A673 (cell line): ENCODE measurements around the gene MYLK. TPM values are rescaled to one million over a fixed set of nuclear protein-coding genes. Genes with fewer than 3 reads are reported as not detected.

Experiments
- BruUV-seq: library from RNA; stranded (reverse); fragments of 400-500 nt; replicated peaks from 2 replicates; lab custom pipeline; 2021; lab: Mats Ljungman, UMichigan
- CTCF ChIA-PET: fragments of 300-600 bp; sonication (Branson Sonifier 250); formaldehyde crosslinking; loops from one replicate; lab custom pipeline; 2022; ENCODE audit warnings: antibody characterized with exemption; lab: Charles Lee
- POLR2A ChIA-PET: fragments of 300-600 bp; sonication (Branson Sonifier 250); formaldehyde crosslinking; loops from one replicate; lab custom pipeline; 2022; ENCODE audit warnings: antibody characterized with exemption; ENCODE audit not compliant: low non-redundant PET; lab: Charles Lee
- DNase-seq: peaks from one replicate; pipeline ENCODE4 v3.0.0-alpha.2; 2015; ENCODE audit warnings: low spot score
- H3K27ac ChIP-seq: fragments of 200-600 bp; sonication (generic); 2 replicates; pipeline ENCODE4 v1.5.1; 2016; ENCODE audit warnings: mixed run types, low read depth, mild to moderate bottlenecking, mixed read lengths, antibody characterized with exemption, low read length; ENCODE audit not compliant: poor library complexity, severe bottlenecking
- H3K27me3 ChIP-seq: fragments of 200-600 bp; sonication (generic); replicated peaks from 2 replicates; pipeline ENCODE4 v1.6.1; 2017; ENCODE audit warnings: mixed run types, low read depth, mild to moderate bottlenecking, mixed read lengths, antibody characterized with exemption, low read length; ENCODE audit not compliant: insufficient read depth, poor library complexity
- H3K36me3 ChIP-seq: fragments of 200-600 bp; sonication (generic); 2 replicates; pipeline ENCODE4 v1.6.1; 2016; ENCODE audit warnings: mixed run types, mild to moderate bottlenecking, mixed read lengths, antibody characterized with exemption, low read length; ENCODE audit not compliant: insufficient read depth, poor library complexity, severe bottlenecking
- H3K4me1 ChIP-seq: fragments of 200-600 bp; sonication (generic); 2 replicates; pipeline ENCODE4 v1.6.1; 2017; ENCODE audit warnings: mixed run types, mild to moderate bottlenecking, mixed read lengths, antibody characterized with exemption, low read length; ENCODE audit not compliant: insufficient read depth, poor library complexity, severe bottlenecking
- H3K4me3 ChIP-seq: fragments of 200-600 bp; sonication (generic); 2 replicates; pipeline ENCODE4 v1.5.1; 2016; ENCODE audit warnings: low read depth, mixed run types, mild to moderate bottlenecking, mixed read lengths, low read length; ENCODE audit not compliant: poor library complexity, severe bottlenecking
- H3K9me3 ChIP-seq: fragments of 200-600 bp; sonication (generic); 2 replicates; pipeline ENCODE4 v1.6.1; 2016; ENCODE audit warnings: mixed run types, low read depth, mild to moderate bottlenecking, mixed read lengths, antibody characterized with exemption, low read length; ENCODE audit not compliant: poor library complexity, severe bottlenecking
- EZH2 ChIP-seq: fragments of 200-600 bp; sonication (generic); IDR thresholded peaks from 2 replicates; pipeline ENCODE4 v1.6.1; 2017; ENCODE audit warnings: borderline replicate concordance, low read depth, mild to moderate bottlenecking, mixed read lengths, antibody characterized with exemption, low read length; ENCODE audit not compliant: poor library complexity, severe bottlenecking
- intact Hi-C: fragments of 100-400 bp; cut with micrococcal nuclease; formaldehyde crosslinking; loops from one replicate; pipeline ENCODE4 v1.10.0; 2022; ENCODE audit not compliant: unreplicated experiment
- total RNA-seq: library from RNA; stranded (reverse); gene quantifications from 2 replicates; pipeline ENCODE4 v1.2.3, GENCODE V29; 2021
- TF ChIP-seq, protein P1 (sequence below): fragments of 300-800, 200-600 bp; sonication (generic); conservative IDR thresholded peaks from 2 replicates; pipeline ENCODE4 v1.5.1; 2017; ENCODE audit warnings: low read depth, mild to moderate bottlenecking, antibody characterized with exemption, low read length, moderate library complexity, mixed read lengths

MYLK gene
- total RNA-seq, 1 experiment from 2014 or later: 3.9 TPM

DNA sequence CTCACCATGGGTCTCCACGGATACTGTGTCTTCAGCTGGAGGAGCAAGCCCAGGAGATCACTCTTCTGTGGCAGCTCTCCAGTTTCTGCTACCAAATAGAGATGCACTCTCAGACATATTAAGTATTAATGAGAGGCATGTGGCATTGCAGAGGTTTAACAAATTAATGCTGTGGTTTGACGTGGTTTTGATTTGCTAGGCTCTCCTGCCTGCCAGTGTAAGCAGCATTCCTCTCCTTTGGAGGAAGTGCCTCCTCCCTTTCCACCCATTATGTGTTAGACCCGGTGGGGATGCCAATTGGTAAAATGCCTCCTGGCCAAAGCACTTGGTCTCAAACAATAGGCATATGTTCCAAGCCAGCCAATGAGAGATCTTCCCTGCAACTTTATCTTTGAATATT is 124.8 kb downstream of the MYLK start:
- H3K4me1 ChIP-seq: peaks cover 33% of the 10 kb centered on the region
- no peaks in the 10 kb centered on the region for H3K27me3 ChIP-seq
- peak; percentile 66 for DNase-seq
- ChIA-PET POLR2A (no interaction called here), CTCF (no interaction called here)
- no peaks in the 10 kb centered on the region for H3K9me3 ChIP-seq
- H3K27ac ChIP-seq: peak overlapping the region; percentile 24
- no peaks in the 10 kb centered on the region for H3K36me3 ChIP-seq
- TF ChIP-seq, protein P1, sequence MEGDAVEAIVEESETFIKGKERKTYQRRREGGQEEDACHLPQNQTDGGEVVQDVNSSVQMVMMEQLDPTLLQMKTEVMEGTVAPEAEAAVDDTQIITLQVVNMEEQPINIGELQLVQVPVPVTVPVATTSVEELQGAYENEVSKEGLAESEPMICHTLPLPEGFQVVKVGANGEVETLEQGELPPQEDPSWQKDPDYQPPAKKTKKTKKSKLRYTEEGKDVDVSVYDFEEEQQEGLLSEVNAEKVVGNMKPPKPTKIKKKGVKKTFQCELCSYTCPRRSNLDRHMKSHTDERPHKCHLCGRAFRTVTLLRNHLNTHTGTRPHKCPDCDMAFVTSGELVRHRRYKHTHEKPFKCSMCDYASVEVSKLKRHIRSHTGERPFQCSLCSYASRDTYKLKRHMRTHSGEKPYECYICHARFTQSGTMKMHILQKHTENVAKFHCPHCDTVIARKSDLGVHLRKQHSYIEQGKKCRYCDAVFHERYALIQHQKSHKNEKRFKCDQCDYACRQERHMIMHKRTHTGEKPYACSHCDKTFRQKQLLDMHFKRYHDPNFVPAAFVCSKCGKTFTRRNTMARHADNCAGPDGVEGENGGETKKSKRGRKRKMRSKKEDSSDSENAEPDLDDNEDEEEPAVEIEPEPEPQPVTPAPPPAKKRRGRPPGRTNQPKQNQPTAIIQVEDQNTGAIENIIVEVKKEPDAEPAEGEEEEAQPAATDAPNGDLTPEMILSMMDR: no peak
- TF ChIP-seq EZH2: no peak
- BruUV-seq: no TSS peak
- H3K4me3 ChIP-seq: no peak overlapping the region
- intact Hi-C loops: no loop called here

DNA sequence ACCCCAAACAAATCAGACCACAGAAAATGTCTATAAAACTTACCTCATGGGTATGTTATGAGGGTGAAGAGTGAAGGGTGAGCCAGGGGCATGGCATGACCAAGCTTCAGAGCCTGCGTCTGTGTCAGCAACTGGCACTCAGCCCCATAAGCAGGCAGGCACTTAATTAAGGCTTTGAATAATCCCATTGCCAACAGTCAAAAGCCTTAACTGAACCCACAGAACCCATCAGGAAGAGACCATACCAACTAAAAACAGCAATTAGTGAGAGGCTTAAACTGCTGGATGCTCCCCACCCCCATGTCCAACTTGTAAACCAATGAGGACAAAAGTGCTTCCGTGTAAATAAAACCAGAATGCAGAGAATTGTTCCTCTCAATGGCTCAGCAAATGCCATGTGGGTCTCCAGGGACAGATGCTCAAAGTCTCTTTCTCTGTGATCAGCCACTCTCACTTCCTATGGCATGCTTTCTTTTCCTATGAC is 126.0 kb downstream of the MYLK start:
- H3K36me3 ChIP-seq: no peaks in the 10 kb centered on the region
- H3K27me3 ChIP-seq: no peaks in the 10 kb centered on the region
- H3K27ac ChIP-seq: peak overlapping the region; percentile 24
- no TSS peak for BruUV-seq
- intact Hi-C loops: no loop called here
- ChIA-PET CTCF (interaction anchor here (0.7 to 1.1 kb wide), 2 partner anchors 18 to 106 kb away, joined by 6 read pairs; no protein-coding TSS in a partner anchor), POLR2A (no interaction called here)
- H3K4me1 ChIP-seq: peaks cover 33% of the 10 kb centered on the region
- H3K4me3 ChIP-seq: no peak overlapping the region
- H3K9me3 ChIP-seq: no peaks in the 10 kb centered on the region
- peak; percentile 94 for DNase-seq
- TF ChIP-seq EZH2: no peak
- TF ChIP-seq, protein P1: no peak

DNA sequence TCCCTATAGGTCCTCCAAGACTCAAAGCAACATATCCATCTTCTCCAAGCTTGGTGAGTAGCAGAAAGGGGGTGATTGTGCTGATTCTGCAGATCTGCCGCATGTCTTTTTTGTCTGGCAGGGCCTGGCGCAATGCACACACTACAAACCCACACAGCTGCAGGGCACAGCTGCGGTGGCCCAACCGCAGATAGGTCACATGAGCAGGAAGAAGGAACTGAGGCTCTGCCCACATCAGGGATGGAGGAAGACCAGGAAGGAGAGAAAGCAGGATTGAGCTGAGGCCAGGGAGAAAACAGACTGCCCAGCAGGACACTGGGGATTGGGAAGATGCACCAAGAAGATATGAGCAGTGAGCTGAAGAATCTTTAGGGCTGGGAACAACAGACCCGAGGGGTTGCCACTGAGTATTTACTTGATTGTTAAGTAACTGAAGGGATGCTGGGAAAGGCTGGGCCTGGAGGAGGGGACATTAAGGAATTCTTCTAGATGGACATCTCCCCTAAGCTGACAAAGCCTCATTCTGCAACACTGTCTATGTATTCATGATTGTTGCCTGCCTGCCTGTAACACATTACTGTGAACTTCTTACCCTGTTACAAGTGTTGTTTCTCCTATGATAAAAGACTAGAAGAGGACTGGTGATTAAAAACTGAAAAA is 126.7 kb downstream of the MYLK start:
- DNase-seq: no peak
- Histone ChIP-seq H3K27ac (peak overlapping the region; percentile 4), H3K4me1 (peaks cover 33% of the 10 kb centered on the region), H3K4me3 (no peak overlapping the region), H3K9me3 (no peaks in the 10 kb centered on the region), H3K27me3 (no peaks in the 10 kb centered on the region), H3K36me3 (no peaks in the 10 kb centered on the region)
- intact Hi-C loops: no loop called here
- CTCF ChIA-PET: interaction anchor here (0.7 to 1.1 kb wide), 2 partner anchors 19 to 105 kb away, joined by 6 read pairs; no protein-coding TSS in a partner anchor
- POLR2A ChIA-PET: interaction anchor here (0.5 kb wide), 1 partner anchor 33 kb away, joined by 3 read pairs; no protein-coding TSS in a partner anchor
- BruUV-seq: no TSS peak
- TF ChIP-seq, protein P1: no peak
- no peak for TF ChIP-seq EZH2
